ENCODE data around the gene PCID2. TPM values are rescaled to one million over a fixed set of nuclear protein-coding genes. Genes with fewer than 3 reads are reported as not detected.

PCID2 gene
- total and polyA plus RNA-seq, 2 of the 13 experiments (the other 11 are each of a cell fraction or from before 2014, with no cell fraction given): 65.0 to 111 TPM

DNA sequence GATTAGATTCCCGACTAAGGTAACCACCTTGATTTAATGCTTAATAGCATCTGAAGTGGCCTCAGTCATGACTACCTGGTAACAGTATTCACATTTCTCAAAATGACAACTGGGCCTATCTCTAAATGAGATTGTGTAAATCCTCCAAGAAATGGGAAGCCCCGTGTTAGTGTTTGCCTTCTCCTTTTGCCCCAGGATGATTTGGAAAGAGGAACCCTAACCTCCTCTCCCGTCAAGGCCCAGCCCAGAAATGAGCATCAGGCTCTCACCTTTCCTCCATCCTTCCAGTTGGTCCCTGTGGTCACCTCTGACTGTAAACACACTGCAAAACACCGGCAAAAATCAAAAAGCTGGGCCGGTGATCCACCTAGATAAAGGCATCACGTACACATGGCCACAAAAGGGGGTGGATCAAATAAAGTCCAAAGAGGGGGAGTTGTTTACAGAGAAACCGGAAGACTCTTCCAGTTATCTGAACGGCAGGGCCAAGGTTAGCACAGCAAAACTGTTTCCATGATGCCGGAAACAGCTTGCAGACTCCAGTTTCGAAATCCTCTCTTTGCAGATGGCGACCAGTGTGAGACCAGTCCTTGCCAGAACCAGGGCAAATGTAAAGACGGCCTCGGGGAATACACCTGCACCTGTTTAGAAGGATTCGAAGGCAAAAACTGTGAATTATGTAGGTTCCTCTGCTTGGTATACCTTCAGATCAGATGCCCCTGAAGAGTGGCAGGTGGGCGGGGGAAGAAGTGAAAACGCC, 69.5 kb downstream of the PCID2 start (continued):
- TF ChIP-seq, protein P1, sequence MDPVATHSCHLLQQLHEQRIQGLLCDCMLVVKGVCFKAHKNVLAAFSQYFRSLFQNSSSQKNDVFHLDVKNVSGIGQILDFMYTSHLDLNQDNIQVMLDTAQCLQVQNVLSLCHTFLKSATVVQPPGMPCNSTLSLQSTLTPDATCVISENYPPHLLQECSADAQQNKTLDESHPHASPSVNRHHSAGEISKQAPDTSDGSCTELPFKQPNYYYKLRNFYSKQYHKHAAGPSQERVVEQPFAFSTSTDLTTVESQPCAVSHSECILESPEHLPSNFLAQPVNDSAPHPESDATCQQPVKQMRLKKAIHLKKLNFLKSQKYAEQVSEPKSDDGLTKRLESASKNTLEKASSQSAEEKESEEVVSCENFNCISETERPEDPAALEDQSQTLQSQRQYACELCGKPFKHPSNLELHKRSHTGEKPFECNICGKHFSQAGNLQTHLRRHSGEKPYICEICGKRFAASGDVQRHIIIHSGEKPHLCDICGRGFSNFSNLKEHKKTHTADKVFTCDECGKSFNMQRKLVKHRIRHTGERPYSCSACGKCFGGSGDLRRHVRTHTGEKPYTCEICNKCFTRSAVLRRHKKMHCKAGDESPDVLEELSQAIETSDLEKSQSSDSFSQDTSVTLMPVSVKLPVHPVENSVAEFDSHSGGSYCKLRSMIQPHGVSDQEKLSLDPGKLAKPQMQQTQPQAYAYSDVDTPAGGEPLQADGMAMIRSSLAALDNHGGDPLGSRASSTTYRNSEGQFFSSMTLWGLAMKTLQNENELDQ (CRISPR knock-in tag; IDR thresholded peaks at IDR 0.05; ENCODE audit: borderline replicate concordance): no peak
- peak; percentile 65; the same call in 1 of the 2 replicates for TF ChIP-seq ZNF629 (CRISPR knock-in tag; conservative IDR thresholded peaks at IDR 0.05)
- TF ChIP-seq ZFP82 (CRISPR knock-in tag; IDR thresholded peaks at IDR 0.05; ENCODE audit: borderline replicate concordance): no peak; the same call in 1 of the 2 replicates
- TF ChIP-seq, protein P2, sequence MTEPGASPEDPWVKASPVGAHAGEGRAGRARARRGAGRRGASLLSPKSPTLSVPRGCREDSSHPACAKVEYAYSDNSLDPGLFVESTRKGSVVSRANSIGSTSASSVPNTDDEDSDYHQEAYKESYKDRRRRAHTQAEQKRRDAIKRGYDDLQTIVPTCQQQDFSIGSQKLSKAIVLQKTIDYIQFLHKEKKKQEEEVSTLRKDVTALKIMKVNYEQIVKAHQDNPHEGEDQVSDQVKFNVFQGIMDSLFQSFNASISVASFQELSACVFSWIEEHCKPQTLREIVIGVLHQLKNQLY (CRISPR knock-in tag; IDR thresholded peaks at IDR 0.05): peak; percentile 89; the same call in 1 of the 2 replicates
- TF ChIP-seq SMYD3 (CRISPR knock-in tag; IDR thresholded peaks at IDR 0.05): 0 out of 2 replicates have a peak, but pooled peaks have one; percentile 43
- TF ChIP-seq, protein P3, sequence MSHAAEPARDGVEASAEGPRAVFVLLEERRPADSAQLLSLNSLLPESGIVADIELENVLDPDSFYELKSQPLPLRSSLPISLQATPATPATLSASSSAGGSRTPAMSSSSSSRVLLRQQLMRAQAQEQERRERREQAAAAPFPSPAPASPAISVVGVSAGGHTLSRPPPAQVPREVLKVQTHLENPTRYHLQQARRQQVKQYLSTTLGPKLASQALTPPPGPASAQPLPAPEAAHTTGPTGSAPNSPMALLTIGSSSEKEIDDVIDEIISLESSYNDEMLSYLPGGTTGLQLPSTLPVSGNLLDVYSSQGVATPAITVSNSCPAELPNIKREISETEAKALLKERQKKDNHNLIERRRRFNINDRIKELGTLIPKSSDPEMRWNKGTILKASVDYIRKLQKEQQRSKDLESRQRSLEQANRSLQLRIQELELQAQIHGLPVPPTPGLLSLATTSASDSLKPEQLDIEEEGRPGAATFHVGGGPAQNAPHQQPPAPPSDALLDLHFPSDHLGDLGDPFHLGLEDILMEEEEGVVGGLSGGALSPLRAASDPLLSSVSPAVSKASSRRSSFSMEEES (CRISPR knock-in tag; IDR thresholded peaks at IDR 0.05): peak; percentile 88; the same call in 1 of the 2 replicates
- TF ChIP-seq KDM6A (CRISPR knock-in tag; IDR thresholded peaks at IDR 0.05; ENCODE audit: low read depth): peak; percentile 74
- peak; percentile 90 for TF ChIP-seq NR2F6 (IDR thresholded peaks at IDR 0.05)
- peak; percentile 88 for TF ChIP-seq NR2F6 (CRISPR knock-in tag; IDR thresholded peaks at IDR 0.05)
- 0 out of 2 replicates have a peak, but pooled peaks have one; percentile 64 for TF ChIP-seq AKAP8 (CRISPR knock-in tag; IDR thresholded peaks at IDR 0.05)
- TF ChIP-seq MBD4 (IDR thresholded peaks at IDR 0.05; ENCODE audit: borderline replicate concordance, low read length): peak; percentile 90
- 0 out of 2 replicates have a peak, but pooled peaks have one; percentile 55 for TF ChIP-seq CBX5 (CRISPR knock-in tag; IDR thresholded peaks at IDR 0.05; ENCODE audit: borderline replicate concordance)
- no peak for TF ChIP-seq FOXM1 (CRISPR knock-in tag; IDR thresholded peaks at IDR 0.05)
- peak; percentile 85; the same call in 1 of the 2 replicates for TF ChIP-seq ARNT2 (CRISPR knock-in tag; IDR thresholded peaks at IDR 0.05; ENCODE audit: low read depth)
- TF ChIP-seq WIZ (CRISPR knock-in tag; IDR thresholded peaks at IDR 0.05): no peak
- no peak for TF ChIP-seq ZNF720 (CRISPR knock-in tag; IDR thresholded peaks at IDR 0.05)
- TF ChIP-seq ZNF367 (CRISPR knock-in tag; IDR thresholded peaks at IDR 0.05; ENCODE audit: borderline replicate concordance): no peak
- peak; percentile 89 for TF ChIP-seq ZEB1 (IDR thresholded peaks at IDR 0.05; ENCODE audit: insufficient replicate concordance, low read depth)
- TF ChIP-seq, protein P4, sequence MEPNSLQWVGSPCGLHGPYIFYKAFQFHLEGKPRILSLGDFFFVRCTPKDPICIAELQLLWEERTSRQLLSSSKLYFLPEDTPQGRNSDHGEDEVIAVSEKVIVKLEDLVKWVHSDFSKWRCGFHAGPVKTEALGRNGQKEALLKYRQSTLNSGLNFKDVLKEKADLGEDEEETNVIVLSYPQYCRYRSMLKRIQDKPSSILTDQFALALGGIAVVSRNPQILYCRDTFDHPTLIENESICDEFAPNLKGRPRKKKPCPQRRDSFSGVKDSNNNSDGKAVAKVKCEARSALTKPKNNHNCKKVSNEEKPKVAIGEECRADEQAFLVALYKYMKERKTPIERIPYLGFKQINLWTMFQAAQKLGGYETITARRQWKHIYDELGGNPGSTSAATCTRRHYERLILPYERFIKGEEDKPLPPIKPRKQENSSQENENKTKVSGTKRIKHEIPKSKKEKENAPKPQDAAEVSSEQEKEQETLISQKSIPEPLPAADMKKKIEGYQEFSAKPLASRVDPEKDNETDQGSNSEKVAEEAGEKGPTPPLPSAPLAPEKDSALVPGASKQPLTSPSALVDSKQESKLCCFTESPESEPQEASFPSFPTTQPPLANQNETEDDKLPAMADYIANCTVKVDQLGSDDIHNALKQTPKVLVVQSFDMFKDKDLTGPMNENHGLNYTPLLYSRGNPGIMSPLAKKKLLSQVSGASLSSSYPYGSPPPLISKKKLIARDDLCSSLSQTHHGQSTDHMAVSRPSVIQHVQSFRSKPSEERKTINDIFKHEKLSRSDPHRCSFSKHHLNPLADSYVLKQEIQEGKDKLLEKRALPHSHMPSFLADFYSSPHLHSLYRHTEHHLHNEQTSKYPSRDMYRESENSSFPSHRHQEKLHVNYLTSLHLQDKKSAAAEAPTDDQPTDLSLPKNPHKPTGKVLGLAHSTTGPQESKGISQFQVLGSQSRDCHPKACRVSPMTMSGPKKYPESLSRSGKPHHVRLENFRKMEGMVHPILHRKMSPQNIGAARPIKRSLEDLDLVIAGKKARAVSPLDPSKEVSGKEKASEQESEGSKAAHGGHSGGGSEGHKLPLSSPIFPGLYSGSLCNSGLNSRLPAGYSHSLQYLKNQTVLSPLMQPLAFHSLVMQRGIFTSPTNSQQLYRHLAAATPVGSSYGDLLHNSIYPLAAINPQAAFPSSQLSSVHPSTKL (CRISPR knock-in tag; IDR thresholded peaks at IDR 0.05): peak; percentile 90
- TF ChIP-seq, protein P5, sequence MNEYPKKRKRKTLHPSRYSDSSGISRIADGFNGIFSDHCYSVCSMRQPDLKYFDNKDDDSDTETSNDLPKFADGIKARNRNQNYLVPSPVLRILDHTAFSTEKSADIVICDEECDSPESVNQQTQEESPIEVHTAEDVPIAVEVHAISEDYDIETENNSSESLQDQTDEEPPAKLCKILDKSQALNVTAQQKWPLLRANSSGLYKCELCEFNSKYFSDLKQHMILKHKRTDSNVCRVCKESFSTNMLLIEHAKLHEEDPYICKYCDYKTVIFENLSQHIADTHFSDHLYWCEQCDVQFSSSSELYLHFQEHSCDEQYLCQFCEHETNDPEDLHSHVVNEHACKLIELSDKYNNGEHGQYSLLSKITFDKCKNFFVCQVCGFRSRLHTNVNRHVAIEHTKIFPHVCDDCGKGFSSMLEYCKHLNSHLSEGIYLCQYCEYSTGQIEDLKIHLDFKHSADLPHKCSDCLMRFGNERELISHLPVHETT (CRISPR knock-in tag; conservative IDR thresholded peaks at IDR 0.05): peak; percentile 79

Measured in HepG2 (cell line).